ENCODE results near the gene RHO.
"Not testable (repeated sequence)": the region's sequence is repeated elsewhere in the genome, so short reads cannot be mapped to it uniquely, and the experiment has no call there.

The RHO gene

DNA sequence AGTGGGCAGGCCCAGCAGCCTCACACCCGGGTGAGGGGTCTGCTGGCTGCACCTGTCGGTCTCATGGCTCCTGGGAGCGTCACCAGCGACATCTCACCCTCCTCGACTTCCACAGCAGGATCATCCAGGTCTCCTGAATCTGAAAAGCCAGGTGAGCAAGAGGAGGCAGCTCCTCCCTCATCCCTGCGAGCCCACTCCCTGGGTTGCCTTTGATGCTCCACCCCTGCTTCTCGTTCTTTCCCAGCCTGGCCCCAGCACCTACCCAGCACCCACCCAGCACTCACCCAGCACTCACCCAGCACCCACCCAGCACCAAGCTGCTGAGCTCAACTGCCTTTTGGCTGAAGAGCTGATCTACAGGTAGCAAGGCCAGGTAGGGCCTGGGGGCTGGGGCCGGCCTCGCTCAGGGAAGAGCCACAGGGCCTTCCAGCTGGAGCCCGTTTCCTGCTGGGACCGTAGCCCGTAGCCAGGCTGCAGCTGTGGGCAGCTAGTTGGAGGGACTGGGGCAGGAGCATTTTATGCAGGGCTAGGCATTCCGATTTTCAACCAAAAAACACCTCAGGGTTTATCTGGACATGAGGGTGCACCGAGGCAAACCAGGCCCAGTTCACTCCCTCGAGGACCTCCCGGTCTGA, 14.8 kb downstream of the RHO start, which contains the start of gene H1-8:
TSS of gene H1-8 (plus strand) at position 20 of the 635 bp plus-strand sequence. CDS start at position 64, 44 bp downstream.
- Mint-ChIP-seq H3K4me1 (no peaks in the 10 kb centered on the region), H3K36me3 (no peaks in the 10 kb centered on the region), H3K27ac (no peak within 1 kb of the TSS), H3K4me3 (no peak within 1 kb of the TSS), H3K27me3 (no peaks in the 10 kb centered on the region), H3K9me3 (no peaks in the 10 kb centered on the region)

DNA sequence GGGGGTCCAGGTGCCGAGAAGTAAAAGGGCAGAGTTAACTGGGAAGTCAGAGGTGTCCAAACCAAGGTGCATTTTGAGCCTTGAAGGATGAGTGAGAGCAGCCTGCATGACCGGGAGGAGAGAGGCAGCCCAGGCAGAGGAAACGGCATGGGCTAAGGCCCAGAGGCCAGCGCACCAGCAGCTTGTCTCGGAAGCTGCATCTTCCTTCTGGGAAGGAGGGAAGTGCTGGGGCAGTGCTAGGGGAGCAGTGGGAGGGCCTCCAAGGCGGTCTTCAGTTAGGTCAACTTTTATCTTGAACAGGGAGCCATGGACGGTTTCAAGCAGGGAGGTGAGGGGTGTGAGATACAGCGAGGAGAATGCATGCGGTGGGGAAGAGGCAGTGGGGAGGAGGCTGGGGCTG, 15.6 kb downstream of the RHO start:
- H3K27ac Mint-ChIP-seq, result no peak overlapping the region
- no peaks in the 10 kb centered on the region for H3K27me3 Mint-ChIP-seq
- H3K9me3 Mint-ChIP-seq, result no peaks in the 10 kb centered on the region
- H3K4me1 Mint-ChIP-seq, result no peaks in the 10 kb centered on the region
- no peak overlapping the region for H3K4me3 Mint-ChIP-seq
- H3K36me3 Mint-ChIP-seq, result no peaks in the 10 kb centered on the region

DNA sequence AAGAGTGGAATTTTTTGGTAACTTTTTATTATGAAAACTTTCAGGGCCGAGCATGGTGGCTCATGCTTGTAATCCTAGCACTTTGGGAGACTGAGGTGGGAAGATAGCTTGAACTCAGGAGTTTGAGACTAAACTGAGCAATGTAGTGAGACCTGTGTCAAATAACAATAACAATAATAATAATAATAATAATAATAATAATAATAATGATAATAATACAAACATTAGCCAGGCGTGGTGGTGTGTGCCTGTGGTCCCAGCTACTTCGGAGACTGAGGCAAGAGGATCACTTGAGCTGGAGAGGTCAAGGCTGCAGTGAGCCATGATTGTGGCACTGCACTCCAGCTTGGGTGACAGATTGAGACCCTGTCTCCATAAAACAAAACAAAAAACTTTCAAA, 17.5 kb downstream of the RHO start:
- H3K27me3 Mint-ChIP-seq, H3K27ac Mint-ChIP-seq, H3K4me1 Mint-ChIP-seq, H3K9me3 Mint-ChIP-seq, H3K4me3 Mint-ChIP-seq, H3K36me3 Mint-ChIP-seq: not testable (repeated sequence)

DNA sequence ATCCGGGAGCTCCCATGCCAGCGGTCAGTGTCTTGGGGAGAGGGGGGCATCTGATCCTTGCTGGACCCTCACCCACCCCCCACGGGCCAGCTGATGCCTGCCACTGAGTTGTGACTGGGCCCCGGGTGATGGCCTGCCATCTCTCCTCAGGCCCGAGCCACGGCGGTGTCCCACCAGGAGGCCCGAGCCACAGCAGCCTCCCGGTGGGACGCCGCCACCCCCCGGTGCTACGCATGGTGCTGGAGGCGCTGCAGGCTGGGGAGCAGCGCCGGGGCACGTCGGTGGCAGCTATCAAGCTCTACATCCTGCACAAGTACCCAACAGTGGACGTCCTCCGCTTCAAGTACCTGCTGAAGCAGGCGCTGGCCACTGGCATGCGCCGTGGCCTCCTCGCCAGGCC, 18.8 kb downstream of the RHO start:
- Mint-ChIP-seq H3K36me3 (no peaks in the 10 kb centered on the region), H3K27ac (no peak overlapping the region), H3K9me3 (no peaks in the 10 kb centered on the region), H3K4me1 (no peaks in the 10 kb centered on the region), H3K27me3 (no peaks in the 10 kb centered on the region), H3K4me3 (no peak overlapping the region)

DNA sequence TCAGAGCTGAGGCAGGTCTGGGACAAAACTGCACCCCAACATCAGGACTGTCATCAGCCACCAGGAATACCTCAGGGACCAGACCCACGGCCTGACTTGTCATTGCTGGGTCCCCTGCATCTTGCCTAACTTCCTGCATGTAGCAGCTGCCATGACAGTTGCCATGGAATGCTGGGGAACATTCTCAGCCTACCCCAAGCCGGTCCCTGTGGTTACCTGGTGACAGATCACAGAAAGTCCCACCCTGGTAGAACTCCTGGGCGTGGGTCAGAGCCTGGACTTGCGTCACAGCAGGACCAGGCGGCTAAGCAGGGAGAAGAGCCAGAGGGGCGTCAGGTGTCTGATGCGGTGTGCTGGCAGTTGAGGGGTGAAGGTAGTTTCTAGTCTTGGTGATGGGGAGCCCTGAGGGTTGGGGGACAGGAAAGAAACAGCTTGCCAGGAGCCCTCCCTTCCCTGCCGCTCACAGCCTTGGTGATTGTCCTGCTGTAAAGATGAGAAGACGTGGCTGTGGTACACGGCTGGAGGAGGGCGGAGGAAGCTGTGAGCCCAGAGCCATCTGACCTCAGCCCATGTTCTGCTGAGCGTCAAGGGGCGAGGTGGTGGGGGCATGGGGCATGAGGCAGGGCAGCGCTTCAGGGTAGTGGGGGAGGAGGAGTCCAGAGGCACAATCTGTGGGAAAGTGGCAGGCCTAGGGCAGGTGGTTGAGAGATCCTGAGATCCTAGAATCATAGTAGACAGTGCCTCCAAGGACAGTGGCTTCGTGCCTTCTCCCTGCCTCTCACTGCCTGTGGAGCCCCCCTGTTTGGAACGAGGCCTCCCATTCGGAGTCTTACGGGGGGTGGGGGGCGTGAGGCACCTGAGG, 19.9 kb downstream of the RHO start:
- Mint-ChIP-seq H3K36me3 (no peaks in the 10 kb centered on the region), H3K4me3 (no peak overlapping the region), H3K4me1 (no peaks in the 10 kb centered on the region), H3K27ac (no peak overlapping the region), H3K27me3 (no peaks in the 10 kb centered on the region), H3K9me3 (no peaks in the 10 kb centered on the region)

DNA sequence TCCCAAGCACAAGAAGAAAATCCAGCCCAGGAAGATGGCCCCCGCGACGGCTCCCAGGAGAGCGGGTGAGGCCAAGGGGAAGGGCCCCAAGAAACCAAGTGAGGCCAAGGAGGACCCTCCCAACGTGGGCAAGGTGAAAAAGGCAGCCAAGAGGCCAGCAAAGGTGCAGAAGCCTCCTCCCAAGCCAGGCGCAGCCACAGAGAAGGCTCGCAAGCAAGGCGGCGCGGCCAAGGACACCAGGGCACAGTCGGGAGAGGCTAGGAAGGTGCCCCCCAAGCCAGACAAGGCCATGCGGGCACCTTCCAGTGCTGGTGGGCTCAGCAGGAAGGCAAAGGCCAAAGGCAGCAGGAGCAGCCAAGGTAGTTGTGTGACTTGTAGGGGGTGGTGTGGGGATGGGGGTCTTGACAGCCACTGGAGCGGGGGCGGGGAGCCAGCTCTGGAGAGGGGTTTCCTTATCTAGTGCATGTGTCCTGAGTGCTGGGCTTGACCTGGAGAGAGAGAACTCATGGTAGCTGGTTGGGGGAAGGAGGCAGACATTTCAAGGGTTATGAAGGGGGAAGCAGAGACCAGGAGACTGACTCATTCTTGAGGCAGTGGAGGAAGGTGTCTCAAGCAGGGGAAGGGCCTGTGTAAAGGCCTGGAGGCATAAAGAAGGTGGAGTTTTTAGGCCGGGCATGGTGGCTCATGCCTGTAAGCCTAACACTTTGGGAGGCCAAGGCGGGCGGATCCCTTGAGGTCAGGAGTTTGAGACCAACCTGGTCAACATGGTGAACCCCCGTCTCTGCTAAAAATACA, 20.8 kb downstream of the RHO start:
- no peaks in the 10 kb centered on the region for H3K9me3 Mint-ChIP-seq
- H3K36me3 Mint-ChIP-seq, result no peaks in the 10 kb centered on the region
- H3K27ac Mint-ChIP-seq, result no peak overlapping the region
- H3K4me3 Mint-ChIP-seq, result no peak overlapping the region
- H3K4me1 Mint-ChIP-seq, result peaks cover 7% of the 10 kb centered on the region
- no peaks in the 10 kb centered on the region for H3K27me3 Mint-ChIP-seq

DNA sequence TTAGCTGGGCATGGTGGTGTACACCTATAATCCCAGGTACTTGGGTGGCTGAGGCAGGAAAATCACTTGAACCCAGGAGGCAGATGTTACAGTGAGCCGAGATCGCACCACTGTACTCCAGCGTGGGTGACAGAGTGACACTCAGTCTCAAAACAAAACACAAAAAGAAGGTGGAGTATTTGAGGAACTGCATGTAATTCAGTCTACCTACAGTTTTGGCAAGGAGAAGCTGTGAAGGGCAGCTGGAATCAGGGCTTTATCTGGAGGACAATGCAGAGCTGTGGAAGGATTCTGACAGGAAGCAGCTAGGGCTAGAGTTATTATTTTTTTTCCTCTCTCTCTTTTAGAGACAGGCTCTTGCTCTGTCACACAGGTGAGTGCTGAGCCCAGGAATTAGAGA, 21.4 kb downstream of the RHO start:
- Mint-ChIP-seq H3K36me3 (no peaks in the 10 kb centered on the region), H3K4me3 (no peak overlapping the region), H3K4me1 (peaks cover 7% of the 10 kb centered on the region), H3K27ac (no peak overlapping the region), H3K27me3 (no peaks in the 10 kb centered on the region), H3K9me3 (no peaks in the 10 kb centered on the region)

DNA sequence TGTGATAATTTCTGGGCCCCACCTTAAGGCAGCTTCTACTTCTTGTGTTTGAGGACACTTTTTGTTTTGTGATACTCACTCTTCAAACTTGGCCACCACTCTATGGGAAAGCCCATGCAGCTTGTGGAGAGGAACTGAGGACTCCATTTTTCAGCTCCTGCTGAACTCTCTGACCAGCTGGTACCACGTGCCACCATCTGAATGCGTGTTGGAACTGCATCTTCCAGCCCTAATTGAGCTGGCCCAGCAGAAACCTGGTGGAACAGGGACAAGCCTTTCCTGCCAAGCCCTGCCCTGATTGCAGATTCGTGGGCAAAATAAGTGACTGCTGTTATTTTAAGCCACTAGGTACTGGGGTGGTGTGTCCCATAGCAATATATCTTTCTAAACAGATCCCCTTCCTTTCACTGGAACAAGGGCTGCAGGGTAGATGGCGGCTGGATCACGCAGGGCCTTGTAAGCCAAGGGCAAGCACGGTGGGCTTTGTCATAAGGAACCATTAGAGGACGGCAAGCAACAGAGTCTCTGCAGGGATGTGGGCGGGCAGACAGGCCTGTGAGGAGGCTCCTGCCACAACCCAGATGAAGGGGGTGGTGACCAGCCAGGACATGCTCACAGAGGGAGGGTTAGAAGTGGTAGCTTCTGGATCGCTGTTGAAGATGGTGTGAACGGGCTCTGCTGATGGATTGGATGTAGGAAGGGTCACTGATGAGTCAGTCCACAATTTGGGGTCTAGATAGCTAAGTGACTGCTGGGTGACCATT, 24.0 kb downstream of the RHO start:
- Mint-ChIP-seq H3K4me1 (peaks cover 7% of the 10 kb centered on the region), H3K27me3 (no peaks in the 10 kb centered on the region), H3K36me3 (no peaks in the 10 kb centered on the region), H3K27ac (no peak overlapping the region), H3K9me3 (no peaks in the 10 kb centered on the region), H3K4me3 (no peak overlapping the region)

DNA sequence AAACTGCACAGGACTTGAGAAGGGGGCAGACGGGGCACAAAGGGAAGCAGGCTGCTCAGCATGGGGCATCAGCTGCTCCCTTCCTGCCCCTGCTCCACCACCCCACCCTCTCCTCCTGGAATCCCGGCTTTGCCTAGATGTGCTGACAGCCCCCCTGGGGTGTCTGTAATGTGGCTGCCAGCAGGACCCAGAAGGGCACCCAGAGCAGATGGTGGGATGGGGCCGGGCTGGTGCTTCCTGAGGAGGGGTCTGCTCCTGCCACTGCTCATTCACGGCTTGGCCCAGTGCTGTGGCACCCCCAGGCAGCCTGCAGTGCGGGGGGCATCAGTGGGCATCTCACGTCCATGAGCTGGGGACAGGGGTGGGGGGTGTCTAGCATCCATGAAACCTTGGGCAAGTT, 24.7 kb downstream of the RHO start:
- Mint-ChIP-seq H3K4me1 (peaks cover 7% of the 10 kb centered on the region), H3K9me3 (no peaks in the 10 kb centered on the region), H3K27me3 (no peaks in the 10 kb centered on the region), H3K36me3 (no peaks in the 10 kb centered on the region), H3K4me3 (no peak overlapping the region), H3K27ac (no peak overlapping the region)

DNA sequence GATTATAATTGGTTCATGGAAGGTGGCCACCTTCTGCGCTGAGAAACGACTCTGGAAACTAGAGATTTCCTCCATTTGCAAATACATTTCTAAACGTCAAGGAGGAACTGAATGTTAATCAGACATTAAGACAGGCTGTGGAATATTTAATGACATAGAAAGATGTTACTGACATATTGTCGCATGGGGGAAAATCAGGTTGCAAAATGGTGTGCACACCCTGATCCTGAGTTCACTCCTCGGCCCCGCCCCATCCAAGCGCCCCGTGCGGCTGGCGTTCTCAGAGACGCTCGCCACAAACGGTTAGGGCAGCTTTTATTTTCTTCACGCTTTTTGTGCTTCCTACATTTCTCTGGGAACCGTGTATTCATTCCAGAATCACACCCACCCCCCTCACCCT, 25.3 kb downstream of the RHO start:
- H3K36me3 Mint-ChIP-seq, result no peaks in the 10 kb centered on the region
- H3K4me1 Mint-ChIP-seq, result peaks cover 7% of the 10 kb centered on the region
- no peak overlapping the region for H3K4me3 Mint-ChIP-seq
- no peaks in the 10 kb centered on the region for H3K9me3 Mint-ChIP-seq
- H3K27me3 Mint-ChIP-seq, result no peaks in the 10 kb centered on the region
- no peak overlapping the region for H3K27ac Mint-ChIP-seq

DNA sequence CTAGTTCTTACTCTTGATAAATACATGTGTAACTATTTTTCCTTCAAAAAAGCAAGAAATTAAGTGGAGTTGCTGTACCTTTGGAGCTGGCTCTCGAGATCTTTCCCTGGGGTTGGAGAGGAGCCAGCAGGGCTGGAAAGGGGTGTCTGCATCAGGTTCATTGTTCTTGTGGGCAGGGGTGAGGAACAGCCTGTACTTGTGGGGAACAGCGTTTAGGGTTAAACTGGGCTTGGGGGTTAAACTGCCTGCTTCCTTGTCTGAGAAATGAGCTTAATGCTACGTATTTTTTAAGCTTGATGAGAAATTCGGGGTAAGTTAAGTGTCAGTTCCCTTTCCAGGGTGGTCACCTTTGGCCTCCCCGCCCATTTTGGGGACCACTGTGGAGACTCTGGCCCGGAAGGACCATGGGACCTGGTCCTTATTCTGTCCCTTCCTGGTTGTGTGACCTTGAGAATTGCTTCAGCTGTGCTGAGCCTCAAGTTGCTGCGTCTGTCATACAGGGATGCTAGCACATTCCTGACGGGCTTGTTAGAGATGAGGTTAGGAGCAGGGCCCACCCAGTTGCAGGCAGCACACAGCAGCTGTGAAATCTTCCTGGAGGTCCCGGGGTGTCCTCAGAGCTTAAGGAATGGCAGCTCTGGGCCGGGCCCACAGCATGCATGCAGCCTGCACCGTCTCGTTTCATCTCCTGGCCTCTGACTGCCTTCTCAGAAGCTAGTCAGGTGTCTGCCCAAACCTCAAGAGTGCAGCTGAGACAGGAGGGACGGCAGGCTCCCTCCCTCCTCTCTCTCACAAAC, 26.1 kb downstream of the RHO start:
- Mint-ChIP-seq H3K4me3 (no peak overlapping the region), H3K36me3 (no peaks in the 10 kb centered on the region), H3K9me3 (no peaks in the 10 kb centered on the region), H3K27me3 (no peaks in the 10 kb centered on the region), H3K4me1 (peaks cover 7% of the 10 kb centered on the region), H3K27ac (no peak overlapping the region)

DNA sequence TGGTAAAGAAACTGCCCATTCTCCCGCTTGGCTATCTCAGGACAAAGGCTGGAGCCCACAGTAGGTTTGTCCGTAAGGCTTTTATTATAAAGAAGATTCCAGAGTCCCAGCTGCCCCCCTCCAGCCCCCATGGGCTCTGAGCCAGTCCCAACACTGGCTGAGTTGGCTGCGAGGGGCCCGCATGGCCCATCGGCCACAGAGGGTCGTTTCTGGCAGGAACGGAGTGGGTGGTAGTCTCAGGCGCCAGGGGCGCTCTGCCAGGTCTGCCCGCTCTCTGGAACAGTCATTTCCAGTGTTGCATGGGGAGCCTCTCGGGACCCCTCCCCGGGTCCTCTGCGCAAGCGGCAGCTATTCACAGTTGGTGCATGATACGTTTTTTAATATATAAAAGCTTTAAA, 26.7 kb downstream of the RHO start:
- H3K27ac Mint-ChIP-seq, result no peak overlapping the region
- no peaks in the 10 kb centered on the region for H3K9me3 Mint-ChIP-seq
- H3K4me3 Mint-ChIP-seq, result no peak overlapping the region
- no peaks in the 10 kb centered on the region for H3K36me3 Mint-ChIP-seq
- H3K27me3 Mint-ChIP-seq, result no peaks in the 10 kb centered on the region
- H3K4me1 Mint-ChIP-seq, result peaks cover 7% of the 10 kb centered on the region

DNA sequence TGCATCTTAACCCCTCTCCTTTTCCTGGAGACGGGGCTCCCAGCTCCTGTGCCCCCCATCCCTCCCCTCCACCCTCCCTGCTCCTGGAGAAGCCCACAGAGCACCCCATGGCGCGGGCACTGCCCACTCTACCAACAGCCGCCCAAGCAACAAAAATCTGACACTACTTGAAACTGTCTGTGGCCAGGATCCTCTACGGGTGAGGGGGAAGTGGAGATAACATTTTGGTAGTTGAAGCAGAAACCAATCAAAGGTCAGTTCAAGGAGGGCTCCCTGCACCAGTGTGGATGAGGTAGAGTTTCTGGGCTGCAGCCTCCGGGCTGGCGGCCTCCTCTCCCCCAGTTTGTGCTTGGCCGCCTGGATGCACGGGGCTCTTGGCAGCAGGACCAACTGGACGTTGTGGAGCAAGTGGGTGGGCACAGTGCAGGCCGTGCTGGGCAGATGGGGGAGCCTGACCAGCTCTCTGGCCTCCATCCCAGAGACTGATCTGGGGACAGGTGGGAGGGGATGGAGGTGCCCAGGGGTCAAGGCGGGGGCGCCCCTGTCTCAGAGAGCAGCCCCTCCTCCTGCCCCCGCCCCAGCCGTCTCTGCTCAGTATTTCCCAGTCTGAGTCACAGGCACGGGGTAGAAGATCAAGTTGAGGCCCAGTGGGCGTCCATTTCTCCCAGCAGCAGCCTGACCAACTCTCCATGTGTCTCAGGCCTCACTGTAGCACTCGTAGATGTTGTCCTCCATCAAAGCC, 27.3 kb downstream of the RHO start:
- no peak overlapping the region for H3K4me3 Mint-ChIP-seq
- no peaks in the 10 kb centered on the region for H3K27me3 Mint-ChIP-seq
- H3K36me3 Mint-ChIP-seq, result no peaks in the 10 kb centered on the region
- H3K9me3 Mint-ChIP-seq, result no peaks in the 10 kb centered on the region
- no peak overlapping the region for H3K27ac Mint-ChIP-seq
- H3K4me1 Mint-ChIP-seq, result peaks cover 7% of the 10 kb centered on the region

DNA sequence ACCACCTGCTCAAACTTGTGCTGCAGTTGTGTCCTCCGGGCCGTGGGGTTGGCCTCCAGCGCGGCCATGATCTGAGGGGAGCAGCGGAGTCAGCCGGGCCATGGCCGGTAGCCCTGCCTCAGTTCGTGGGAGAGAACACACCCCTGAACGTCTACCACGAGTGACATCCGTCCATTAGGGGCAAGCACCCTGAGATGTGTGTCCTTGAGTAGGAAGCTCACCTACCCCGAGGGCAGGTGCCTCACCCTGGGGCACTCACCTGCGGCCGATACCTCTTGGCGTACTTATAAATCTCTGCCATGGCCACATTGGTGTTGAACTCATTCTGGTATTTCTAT, 27.9 kb downstream of the RHO start:
- no peak overlapping the region for H3K27ac Mint-ChIP-seq
- peaks cover 7% of the 10 kb centered on the region for H3K4me1 Mint-ChIP-seq
- no peaks in the 10 kb centered on the region for H3K36me3 Mint-ChIP-seq
- H3K27me3 Mint-ChIP-seq, result no peaks in the 10 kb centered on the region
- no peak overlapping the region for H3K4me3 Mint-ChIP-seq
- H3K9me3 Mint-ChIP-seq, result no peaks in the 10 kb centered on the region
